OCI-M1 (cell line): ENCODE measurements around the gene UBE2J2.

Experiments
- DNase-seq: peaks from one replicate; lab custom pipeline; 2025; lab: John Stamatoyannopoulos, UW

The UBE2J2 gene

DNA sequence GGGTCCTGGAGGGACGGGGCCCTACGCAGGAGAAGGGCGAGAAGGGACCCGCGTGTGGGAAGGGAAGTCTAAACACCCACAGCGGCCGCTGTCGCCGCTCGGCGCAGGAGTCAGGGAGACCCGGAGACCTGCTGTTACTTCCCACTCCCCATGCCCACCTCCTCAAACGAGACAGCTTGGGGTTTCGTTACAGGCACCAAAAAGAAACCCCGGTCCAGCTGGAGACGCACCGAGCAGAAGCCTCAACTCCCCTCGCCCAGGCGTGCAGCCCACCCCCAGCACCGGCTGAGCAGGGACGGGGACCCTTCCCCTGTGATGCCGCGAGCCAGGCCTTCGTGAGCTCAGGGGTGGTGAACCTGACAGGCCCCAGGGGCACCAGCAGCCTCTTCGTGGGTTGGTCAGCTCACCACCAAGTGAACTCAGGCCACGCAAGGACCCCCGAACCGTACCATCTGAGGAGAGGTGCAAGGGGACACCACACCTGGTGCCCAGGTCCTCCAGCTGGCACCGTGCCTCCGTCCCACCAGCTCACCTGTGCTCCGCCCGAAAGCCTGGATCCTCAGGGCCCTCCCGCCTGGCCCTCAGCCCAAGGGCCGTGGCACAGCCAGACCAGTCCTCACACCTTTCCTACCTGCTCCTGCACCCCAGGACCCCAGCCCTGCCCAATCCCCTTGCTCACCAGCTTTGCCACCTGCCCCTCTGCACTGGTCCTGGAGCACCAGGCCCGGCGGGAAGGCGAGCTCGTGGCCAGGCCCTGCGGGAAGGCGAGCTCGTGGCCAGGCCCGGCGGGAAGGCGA, 46.9 kb downstream of the UBE2J2 start:
- DNase-seq, result no peak

- no peak for DNase-seq
These were observed 47.7 kb downstream of the UBE2J2 start for GRCh38 chr1:1225913-1226312.

- DNase-seq, result no peak
These were observed 48.3 kb downstream of the UBE2J2 start for GRCh38 chr1:1225238-1225845.

GRCh38 chr1:1223891-1224290, 49.8 kb downstream of the UBE2J2 start:
- no peak for DNase-seq

- DNase-seq, result no peak
These were observed 50.3 kb downstream of the UBE2J2 start for GRCh38 chr1:1223321-1223720.

- DNase-seq, result no peak
These were observed 51.0 kb downstream of the UBE2J2 start for GRCh38 chr1:1222575-1223225.

GRCh38 chr1:1221887-1222574, 51.6 kb downstream of the UBE2J2 start:
- no peak for DNase-seq

DNA sequence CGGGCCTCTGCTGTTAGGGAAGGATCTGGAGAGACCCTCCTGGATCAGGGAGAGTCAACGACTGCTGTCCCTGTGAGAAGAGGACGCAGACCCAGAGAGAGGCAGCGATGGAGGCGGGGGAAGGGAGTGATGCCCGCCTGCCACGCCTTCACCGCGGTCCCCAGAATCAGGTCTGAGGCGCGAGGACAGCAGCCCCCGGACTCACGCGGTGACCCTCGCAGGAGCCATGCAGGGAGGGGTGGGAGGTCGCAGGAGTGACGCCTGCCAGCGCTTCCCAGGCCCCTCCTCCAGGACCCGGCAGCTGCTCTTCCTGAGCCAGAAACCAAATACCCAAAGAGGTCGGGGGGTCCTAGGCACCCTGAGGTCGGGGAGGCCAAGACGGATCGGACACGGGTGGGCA, 53.5 kb downstream of the UBE2J2 start:
- DNase-seq, result no peak

GRCh38 chr1:1219341-1219740, 54.3 kb downstream of the UBE2J2 start:
- DNase-seq, result no peak

GRCh38 chr1:1218524-1219200, 55.0 kb downstream of the UBE2J2 start:
- no peak for DNase-seq

GRCh38 chr1:1217621-1218523, 55.8 kb downstream of the UBE2J2 start:
- no peak for DNase-seq

- DNase-seq, result no peak
These were observed 56.7 kb downstream of the UBE2J2 start for GRCh38 chr1:1216770-1217620.

DNA sequence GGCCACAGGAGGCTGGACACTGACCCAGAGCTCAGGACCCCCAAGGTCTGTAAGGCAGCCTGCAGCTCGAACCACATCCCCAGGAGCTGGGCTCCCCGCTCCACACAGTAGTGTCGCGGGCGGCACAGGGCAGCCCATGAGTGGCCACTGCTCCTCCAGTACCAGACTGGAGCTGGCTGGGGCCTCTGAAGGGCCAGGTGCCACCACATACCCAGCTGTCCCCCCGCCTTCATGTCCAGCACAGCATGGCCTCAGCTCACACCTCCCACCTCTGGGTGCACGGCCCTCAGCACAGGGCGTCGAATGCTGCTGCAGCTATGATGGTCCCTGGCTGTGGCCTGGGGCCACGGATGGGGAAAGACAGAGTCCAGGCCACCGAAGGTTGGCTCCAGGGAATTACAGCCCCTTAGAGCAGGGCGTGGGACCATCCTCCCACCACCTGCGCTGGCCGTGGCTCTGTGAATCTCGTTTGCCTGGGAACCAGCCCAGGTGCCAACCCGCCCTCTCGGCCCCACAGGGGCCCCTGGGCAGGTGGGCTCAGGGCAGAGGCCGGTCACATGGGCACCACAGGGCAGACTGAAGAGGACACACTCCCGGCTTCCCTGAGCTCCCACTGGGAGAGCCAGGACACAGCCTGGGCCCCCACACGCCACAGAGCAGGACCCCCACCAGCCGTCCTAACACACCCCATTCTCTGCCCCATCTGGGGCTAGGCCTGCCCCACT, 57.6 kb downstream of the UBE2J2 start:
- no peak for DNase-seq

- no peak for DNase-seq
These were observed 58.5 kb downstream of the UBE2J2 start for GRCh38 chr1:1215080-1215676.

- DNase-seq, result no peak
These were observed 60.0 kb downstream of the UBE2J2 start, which contains the start of gene TNFRSF4 for GRCh38 chr1:1213345-1214265. Gene TNFRSF4, minus strand, starts transcription at chr1:1214153. Its CDS starts 26 bp downstream, at chr1:1214127.

DNA sequence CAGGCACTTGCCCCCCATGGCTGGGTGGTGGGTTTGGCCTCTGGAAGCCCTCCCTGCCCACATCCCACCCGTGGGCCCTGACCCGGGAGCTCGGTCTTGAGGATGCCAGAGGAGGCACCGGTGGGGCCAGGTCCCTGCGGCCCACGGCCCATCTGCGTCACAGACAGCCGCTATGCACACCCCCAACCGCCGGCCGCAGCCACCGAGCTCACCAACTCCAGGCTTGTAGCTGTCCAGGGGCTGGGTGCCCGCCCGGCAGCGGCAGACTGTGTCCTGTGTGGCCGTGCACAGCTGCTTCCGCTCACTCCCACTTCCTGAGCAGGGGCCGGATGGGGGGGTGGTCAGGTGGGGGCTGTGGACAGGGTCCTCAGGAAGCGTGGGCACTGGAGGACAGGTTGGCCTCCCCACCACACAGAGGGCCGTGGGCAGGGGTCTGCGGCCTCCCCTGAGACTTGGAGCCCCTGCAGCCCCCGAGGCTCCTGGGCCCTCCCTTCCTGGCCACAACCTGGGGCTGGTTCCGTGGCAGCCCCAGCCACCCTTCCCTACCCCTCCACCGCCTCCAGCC, 60.8 kb downstream of the UBE2J2 start:
- DNase-seq, result no peak
